HAP-1 (cell line): ENCODE results near the gene CARMIL3.

ENCODE experiments used
- DNase-seq, 2 experiments: peaks; one replicate each; pipeline ENCODE4 v3.0.0-alpha.2; 2016 to 2020; ENCODE audit warnings: low spot score in 2 of 2
- H3K27me3 ChIP-seq: fragments of 250-450 bp; sonication (Bioruptor Pico); 2 replicates; pipeline ENCODE4 v1.5.1; 2020; ENCODE audit warnings: low read depth, mild to moderate bottlenecking, moderate library complexity
- H3K36me3 ChIP-seq: fragments of 250-450 bp; sonication (Bioruptor Pico); replicated peaks from 2 replicates; pipeline ENCODE4 v1.5.1; 2020; ENCODE audit warnings: mild to moderate bottlenecking
- H3K4me1 ChIP-seq: fragments of 250-450 bp; sonication (Bioruptor Pico); 2 replicates; pipeline ENCODE4 v1.5.1; 2020; ENCODE audit warnings: mild to moderate bottlenecking
- H3K4me3 ChIP-seq: fragments of 250-450 bp; sonication (Bioruptor Pico); 2 replicates; pipeline ENCODE4 v1.5.1; 2020; ENCODE audit warnings: mild to moderate bottlenecking, moderate library complexity
- H3K9me3 ChIP-seq: fragments of 250-450 bp; sonication (Bioruptor Pico); 2 replicates; pipeline ENCODE4 v1.5.1; 2020; ENCODE audit warnings: mild to moderate bottlenecking, moderate library complexity
- in situ Hi-C: fragments of 300-500 bp; cut with MboI; formaldehyde crosslinking; loops from 3 replicates; pipeline ENCODE4 v1.14.3; 2020; ENCODE audit warnings: low sequenced_read_pairs, inconsistent platforms, mixed read lengths

The CARMIL3 gene

GRCh38 chr14:24062216-24062980, 10.6 kb downstream of the CARMIL3 start:
- Histone ChIP-seq H3K9me3 (no peaks in the 10 kb centered on the region), H3K4me1 (no peaks in the 10 kb centered on the region), H3K27me3 (peaks cover 3% of the 10 kb centered on the region; the same call in 1 of the 2 replicates), H3K4me3 (no peak overlapping the region), H3K36me3 (no peaks in the 10 kb centered on the region)
- no peak for DNase-seq
- in situ Hi-C loops = no loop called here

GRCh38 chr14:24063263-24063836, 11.5 kb downstream of the CARMIL3 start:
- Histone ChIP-seq H3K27me3 (peaks cover 3% of the 10 kb centered on the region; the same call in 1 of the 2 replicates), H3K4me3 (no peak overlapping the region), H3K4me1 (no peaks in the 10 kb centered on the region), H3K9me3 (no peaks in the 10 kb centered on the region), H3K36me3 (no peaks in the 10 kb centered on the region)
- DNase-seq = no peak
- in situ Hi-C loops = no loop called here

- Histone ChIP-seq H3K4me3 (no peak overlapping the region), H3K9me3 (no peaks in the 10 kb centered on the region), H3K36me3 (no peaks in the 10 kb centered on the region), H3K4me1 (no peaks in the 10 kb centered on the region), H3K27me3 (peaks cover 5% of the 10 kb centered on the region; the same call in 1 of the 2 replicates)
- in situ Hi-C loops = no loop called here
- DNase-seq = no peak
These were observed 12.4 kb downstream of the CARMIL3 start for GRCh38 chr14:24064091-24064795.

GRCh38 chr14:24064856-24065255, 13.0 kb downstream of the CARMIL3 start:
- no peak for DNase-seq
- Histone ChIP-seq H3K4me1 (no peaks in the 10 kb centered on the region), H3K9me3 (no peaks in the 10 kb centered on the region), H3K36me3 (no peaks in the 10 kb centered on the region), H3K27me3 (peaks cover 7% of the 10 kb centered on the region; the same call in 1 of the 2 replicates), H3K4me3 (no peak overlapping the region)
- in situ Hi-C loops = no loop called here

GRCh38 chr14:24065408-24065807, 13.6 kb downstream of the CARMIL3 start:
- Histone ChIP-seq H3K27me3 (peaks cover 13% of the 10 kb centered on the region; the same call in 1 of the 2 replicates), H3K4me1 (no peaks in the 10 kb centered on the region), H3K9me3 (no peaks in the 10 kb centered on the region), H3K4me3 (no peak overlapping the region), H3K36me3 (no peaks in the 10 kb centered on the region)
- in situ Hi-C loops = no loop called here
- no peak for DNase-seq

GRCh38 chr14:24066496-24067132, 14.8 kb downstream of the CARMIL3 start:
- H3K4me1 ChIP-seq = no peaks in the 10 kb centered on the region
- H3K4me3 ChIP-seq = no peak overlapping the region
- no peak for DNase-seq
- H3K27me3 ChIP-seq = peaks cover 15% of the 10 kb centered on the region; the same call in 1 of the 2 replicates
- H3K36me3 ChIP-seq = no peaks in the 10 kb centered on the region
- H3K9me3 ChIP-seq = no peaks in the 10 kb centered on the region
- in situ Hi-C loops = no loop called here

GRCh38 chr14:24067133-24068082, 15.6 kb downstream of the CARMIL3 start:
- in situ Hi-C loops = no loop called here
- Histone ChIP-seq H3K4me1 (no peaks in the 10 kb centered on the region), H3K36me3 (no peaks in the 10 kb centered on the region), H3K27me3 (peaks cover 15% of the 10 kb centered on the region; the same call in 1 of the 2 replicates), H3K9me3 (no peaks in the 10 kb centered on the region), H3K4me3 (no peak overlapping the region)
- no peak for DNase-seq

GRCh38 chr14:24068711-24069410, 17.1 kb downstream of the CARMIL3 start:
- DNase-seq = no peak
- Histone ChIP-seq H3K9me3 (no peaks in the 10 kb centered on the region), H3K36me3 (no peaks in the 10 kb centered on the region), H3K4me1 (no peaks in the 10 kb centered on the region), H3K4me3 (no peak overlapping the region), H3K27me3 (peaks cover 15% of the 10 kb centered on the region; the same call in 1 of the 2 replicates)
- in situ Hi-C loops = no loop called here

- Histone ChIP-seq H3K4me3 (no peak overlapping the region), H3K9me3 (no peaks in the 10 kb centered on the region), H3K36me3 (no peaks in the 10 kb centered on the region), H3K27me3 (peaks cover 15% of the 10 kb centered on the region; the same call in 1 of the 2 replicates), H3K4me1 (no peaks in the 10 kb centered on the region)
- in situ Hi-C loops = no loop called here
- DNase-seq = no peak
These were observed 17.6 kb downstream of the CARMIL3 start for GRCh38 chr14:24069411-24069735.

GRCh38 chr14:24070285-24071143, 18.7 kb downstream of the CARMIL3 start:
- in situ Hi-C loops = no loop called here
- H3K36me3 ChIP-seq = no peaks in the 10 kb centered on the region
- no peaks in the 10 kb centered on the region for H3K9me3 ChIP-seq
- peaks cover 15% of the 10 kb centered on the region; the same call in 1 of the 2 replicates for H3K27me3 ChIP-seq
- DNase-seq = no peak
- no peak overlapping the region for H3K4me3 ChIP-seq
- H3K4me1 ChIP-seq = no peaks in the 10 kb centered on the region

GRCh38 chr14:24071144-24071697, 19.4 kb downstream of the CARMIL3 start, which contains the start of gene CPNE6:
TSS of gene CPNE6 (plus strand) at chr14:24071562. CDS start at chr14:24072937, 1,375 bp downstream.
- H3K27me3 ChIP-seq = 0 out of 2 replicates have a peak, but pooled peaks cover 12% of the 10 kb centered on the region

More at GRCh38 chr14:24071144-24071697, 19.4 kb downstream of the CARMIL3 start, which contains the start of gene CPNE6:
- Histone ChIP-seq H3K4me3 (no peak within 1 kb of the TSS), H3K9me3 (no peaks in the 10 kb centered on the region), H3K4me1 (no peaks in the 10 kb centered on the region), H3K36me3 (no peaks in the 10 kb centered on the region)
- in situ Hi-C loops = no loop called here
- no peak for DNase-seq
